WTC11 (cell line): ENCODE data around the gene VSIG10L2. TPM values are rescaled to one million over a fixed set of nuclear protein-coding genes. Genes with fewer than 3 reads are reported as not detected.

Source experiments
- ATAC-seq: fragments of 200-7000 bp; cut with Tn5 transposase; 2 replicates; pipeline ENCODE4 v1.10.0; 2021; ENCODE audit warnings: mild to moderate bottlenecking, moderate library complexity
- CTCF ChIA-PET: fragments of 300-600 bp; sonication (Branson Sonifier 250); formaldehyde crosslinking; loops from one replicate; lab custom pipeline; 2021; ENCODE audit warnings: antibody characterized with exemption; lab: Charles Lee
- POLR2A ChIA-PET: fragments of 350-600 bp; sonication (Branson Sonifier 250); formaldehyde crosslinking; loops from one replicate; lab custom pipeline; 2021; ENCODE audit warnings: antibody characterized with exemption; lab: Charles Lee
- DNase-seq: peaks from one replicate; pipeline ENCODE4 v3.0.0; 2021; ENCODE audit warnings: low spot score
- H3K27ac Mint-ChIP-seq: 2 replicates; pipeline ENCODE4 v1.8.0; 2021; ENCODE audit warnings: mixed read lengths
- H3K27me3 Mint-ChIP-seq: 2 replicates; pipeline ENCODE4 v1.8.0; 2021; ENCODE audit warnings: low read depth, mild to moderate bottlenecking, moderate library complexity, mixed read lengths
- H3K36me3 Mint-ChIP-seq: 2 replicates; pipeline ENCODE4 v1.8.0; 2021; ENCODE audit warnings: mixed read lengths
- H3K4me1 Mint-ChIP-seq: 2 replicates; pipeline ENCODE4 v1.8.0; 2022; ENCODE audit warnings: mixed read lengths
- H3K4me3 Mint-ChIP-seq: 2 replicates; pipeline ENCODE4 v1.8.0; 2021; ENCODE audit warnings: mild to moderate bottlenecking, moderate library complexity, mixed read lengths
- H3K9me3 Mint-ChIP-seq: 2 replicates; pipeline ENCODE4 v1.8.0; 2021; ENCODE audit warnings: mixed read lengths
- ATF1 ChIP-seq: sonication (generic); formaldehyde crosslinking; IDR thresholded peaks from 2 replicates; pipeline ENCODE4 v1.8.1; 2023; ENCODE audit warnings: mild to moderate bottlenecking, moderate library complexity, missing genetic modification reagents
- CREB1 ChIP-seq: sonication (generic); formaldehyde crosslinking; IDR thresholded peaks from 2 replicates; pipeline ENCODE4 v1.8.0; 2023; ENCODE audit warnings: mild to moderate bottlenecking, missing genetic modification reagents
- CTCF ChIP-seq: fragments of 200-600 bp; IDR thresholded peaks from 2 replicates; pipeline ENCODE4 v1.8.0; 2022; ENCODE audit warnings: antibody characterized with exemption
- ELF4 ChIP-seq: sonication (generic); formaldehyde crosslinking; IDR thresholded peaks from 2 replicates; pipeline ENCODE4 v1.8.1; 2022; ENCODE audit warnings: low read depth, mild to moderate bottlenecking, moderate library complexity, missing genetic modification reagents
- GRHL2 ChIP-seq: fragments of 250-450 bp; sonication (Bioruptor Pico); IDR thresholded peaks from 2 replicates; pipeline ENCODE4 v1.8.0; 2022; ENCODE audit warnings: mild to moderate bottlenecking, moderate library complexity; ENCODE audit not compliant: insufficient replicate concordance, severe bottlenecking
- GTF2I ChIP-seq: fragments of 250-450 bp; sonication (Bioruptor Pico); conservative IDR thresholded peaks from 2 replicates; pipeline ENCODE4 v1.4.0; 2021; ENCODE audit warnings: mild to moderate bottlenecking
- JAZF1 ChIP-seq: fragments of 250-450 bp; sonication (Bioruptor Pico); IDR thresholded peaks from 2 replicates; pipeline ENCODE4 v1.9.0; 2021; ENCODE audit warnings: moderate library complexity, mild to moderate bottlenecking, inconsistent platforms
- MYBL2 ChIP-seq: sonication (generic); formaldehyde crosslinking; IDR thresholded peaks from 2 replicates; pipeline ENCODE4 v1.8.1; 2023; ENCODE audit warnings: mild to moderate bottlenecking, moderate library complexity, missing genetic modification reagents
- NFE2L1 ChIP-seq: sonication (generic); formaldehyde crosslinking; IDR thresholded peaks from 2 replicates; pipeline ENCODE4 v1.8.1; 2023; ENCODE audit warnings: missing genetic modification reagents
- NR1H2 ChIP-seq: sonication (generic); formaldehyde crosslinking; IDR thresholded peaks from 2 replicates; pipeline ENCODE4 v1.9.0; 2021; ENCODE audit warnings: mild to moderate bottlenecking, moderate library complexity, missing genetic modification reagents
- PREB ChIP-seq: sonication (generic); formaldehyde crosslinking; IDR thresholded peaks from 2 replicates; pipeline ENCODE4 v1.8.1; 2022; ENCODE audit warnings: mild to moderate bottlenecking, missing genetic modification reagents, moderate library complexity, borderline replicate concordance
- STAT6 ChIP-seq: sonication (generic); formaldehyde crosslinking; conservative IDR thresholded peaks from 2 replicates; pipeline ENCODE4 v1.8.1; 2023; ENCODE audit warnings: mild to moderate bottlenecking, low read depth, missing genetic modification reagents, moderate library complexity
- TEAD1 ChIP-seq: sonication (generic); formaldehyde crosslinking; IDR thresholded peaks from 2 replicates; pipeline ENCODE4 v1.8.0; 2022; ENCODE audit warnings: mild to moderate bottlenecking, missing genetic modification reagents
- ZBTB21 ChIP-seq: sonication (generic); formaldehyde crosslinking; IDR thresholded peaks from 2 replicates; pipeline ENCODE4 v1.8.1; 2023; ENCODE audit warnings: mild to moderate bottlenecking, missing genetic modification reagents, borderline replicate concordance
- ZNF232 ChIP-seq: sonication (generic); formaldehyde crosslinking; IDR thresholded peaks from 2 replicates; pipeline ENCODE4 v1.8.0; 2022; ENCODE audit warnings: mild to moderate bottlenecking, missing genetic modification reagents
- ZNF263 ChIP-seq: sonication (generic); formaldehyde crosslinking; IDR thresholded peaks from 2 replicates; pipeline ENCODE4 v1.8.1; 2022; ENCODE audit warnings: low read depth, mild to moderate bottlenecking, moderate library complexity, missing genetic modification reagents
- ZNF281 ChIP-seq: sonication (generic); formaldehyde crosslinking; IDR thresholded peaks from 2 replicates; pipeline ENCODE4 v1.8.0; 2023; ENCODE audit warnings: mild to moderate bottlenecking, missing genetic modification reagents
- ZNF416 ChIP-seq: fragments of 250-450 bp; sonication (Bioruptor Pico); IDR thresholded peaks from 2 replicates; pipeline ENCODE4 v1.9.0; 2021; ENCODE audit warnings: mild to moderate bottlenecking, inconsistent platforms
- total RNA-seq: library from RNA; stranded (reverse); gene quantifications from 3 replicates; pipeline ENCODE4 v1.2.3, GENCODE V29; 2021

The VSIG10L2 gene
- total RNA-seq, 1 experiment from 2014 or later: not detected

GRCh38 chr11:125956391-125957134 lies 10.7 kb downstream of the VSIG10L2 start:
- Mint-ChIP-seq H3K27ac (peak overlapping the region; percentile 34; the same call in 1 of the 2 replicates), H3K4me3 (no peak overlapping the region)
- TF ChIP-seq ZNF281 (CRISPR knock-in tag) (no peak), ZNF416 (no peak), NR1H2 (CRISPR knock-in tag) (no peak), GRHL2 (CRISPR knock-in tag) (no peak), CREB1 (CRISPR knock-in tag) (no peak), JAZF1 (no peak), PREB (CRISPR knock-in tag) (no peak), ELF4 (CRISPR knock-in tag) (no peak)
- TF ChIP-seq, all 79 proteins: peak for 0
- DNase-seq: no peak
- POLR2A ChIA-PET: no interaction called here
- CTCF ChIA-PET: interaction anchor here (0.7 to 2.0 kb wide), 4 partner anchors 13 to 237 kb away, joined by 3 to 9 read pairs (median 4); no protein-coding TSS in a partner anchor
- Mint-ChIP-seq H3K36me3 (peaks cover 10% of the 10 kb centered on the region), H3K27me3 (no peaks in the 10 kb centered on the region), H3K9me3 (no peaks in the 10 kb centered on the region), H3K4me1 (peaks cover 13% of the 10 kb centered on the region)
- no peak for ATAC-seq

- no peaks in the 10 kb centered on the region for H3K27me3 Mint-ChIP-seq
- H3K9me3 Mint-ChIP-seq: peaks cover 9% of the 10 kb centered on the region
- CTCF ChIA-PET: interaction anchor here (1.1 to 2.0 kb wide), 2 partner anchors 16 to 236 kb away, joined by 3 to 4 read pairs; no protein-coding TSS in a partner anchor
- ATAC-seq: no peak
- H3K4me3 Mint-ChIP-seq: no peak overlapping the region
- no peak for DNase-seq
- POLR2A ChIA-PET: no interaction called here
- peaks cover 13% of the 10 kb centered on the region for H3K4me1 Mint-ChIP-seq
- TF ChIP-seq ZNF263 (CRISPR knock-in tag) (no peak), GTF2I (CRISPR knock-in tag) (no peak), NFE2L1 (no peak), ZNF281 (CRISPR knock-in tag) (no peak), ZNF232 (CRISPR knock-in tag) (no peak), TEAD1 (CRISPR knock-in tag) (no peak), STAT6 (no peak), ZBTB21 (CRISPR knock-in tag) (no peak), MYBL2 (CRISPR knock-in tag) (no peak), CTCF (no peak), ATF1 (no peak)
- no peak overlapping the region for H3K27ac Mint-ChIP-seq
- H3K36me3 Mint-ChIP-seq: peaks cover 22% of the 10 kb centered on the region
These were observed 11.9 kb downstream of the VSIG10L2 start for GRCh38 chr11:125957618-125958332.
